WERI-Rb-1 (cell line): ENCODE data around the gene SOX6.

Experiments
- DNase-seq: peaks from one replicate; pipeline ENCODE4 v3.0.0-alpha.2; 2020
- H3K27ac ChIP-seq: fragments of 250-450 bp; sonication (Bioruptor Pico); 2 replicates; pipeline ENCODE4 v1.5.1; 2020; ENCODE audit warnings: mild to moderate bottlenecking, moderate library complexity
- H3K27me3 ChIP-seq: fragments of 250-450 bp; sonication (Bioruptor Pico); 2 replicates; pipeline ENCODE4 v1.5.1; 2021; ENCODE audit warnings: mild to moderate bottlenecking, low read depth, moderate library complexity; ENCODE audit not compliant: insufficient read depth, severe bottlenecking
- H3K36me3 ChIP-seq: fragments of 250-450 bp; sonication (Bioruptor Pico); 2 replicates; pipeline ENCODE4 v1.5.1; 2020; ENCODE audit warnings: mild to moderate bottlenecking, moderate library complexity
- H3K4me3 ChIP-seq: 2 replicates; pipeline ENCODE4 v1.5.1; 2011; ENCODE audit warnings: low read depth, mild to moderate bottlenecking, control low read depth, low read length
- H3K9me3 ChIP-seq: fragments of 250-450 bp; sonication (Bioruptor Pico); 2 replicates; pipeline ENCODE4 v1.5.1; 2021; ENCODE audit warnings: mild to moderate bottlenecking, moderate library complexity; ENCODE audit not compliant: severe bottlenecking
- CTCF ChIP-seq: IDR thresholded peaks from 2 replicates; pipeline ENCODE4 v1.5.1; 2011; ENCODE audit warnings: low read depth, mild to moderate bottlenecking, control low read depth, inconsistent platforms, low read length

Gene SOX6

GRCh38 chr11:16098526-16099205, 257.7 kb downstream of the SOX6 start:
- Histone ChIP-seq H3K36me3 (no peaks in the 10 kb centered on the region), H3K9me3 (no peaks in the 10 kb centered on the region), H3K27ac (no peak overlapping the region), H3K4me3 (no peak overlapping the region), H3K27me3 (no peaks in the 10 kb centered on the region)
- no peak for DNase-seq
- TF ChIP-seq CTCF: no peak

- Histone ChIP-seq H3K27me3 (no peaks in the 10 kb centered on the region), H3K4me3 (no peak overlapping the region), H3K36me3 (no peaks in the 10 kb centered on the region), H3K27ac (no peak overlapping the region), H3K9me3 (no peaks in the 10 kb centered on the region)
- no peak for TF ChIP-seq CTCF
- no peak for DNase-seq
Measured at GRCh38 chr11:16097543-16097942, 258.8 kb downstream of the SOX6 start.

GRCh38 chr11:16096336-16096735, 260.0 kb downstream of the SOX6 start:
- Histone ChIP-seq H3K9me3 (no peaks in the 10 kb centered on the region), H3K4me3 (no peak overlapping the region), H3K27ac (no peak overlapping the region), H3K27me3 (no peaks in the 10 kb centered on the region), H3K36me3 (no peaks in the 10 kb centered on the region)
- DNase-seq: no peak
- no peak for TF ChIP-seq CTCF

- Histone ChIP-seq H3K27me3 (no peaks in the 10 kb centered on the region), H3K9me3 (no peaks in the 10 kb centered on the region), H3K27ac (no peak overlapping the region), H3K4me3 (no peak overlapping the region), H3K36me3 (no peaks in the 10 kb centered on the region)
- no peak for TF ChIP-seq CTCF
- DNase-seq: no peak
Measured at GRCh38 chr11:16095756-16096155, 260.6 kb downstream of the SOX6 start.

- no peaks in the 10 kb centered on the region for H3K9me3 ChIP-seq
Measured at GRCh38 chr11:16093889-16094653, 262.3 kb downstream of the SOX6 start.

More at GRCh38 chr11:16093889-16094653, 262.3 kb downstream of the SOX6 start:
- Histone ChIP-seq H3K27ac (no peak overlapping the region), H3K27me3 (no peaks in the 10 kb centered on the region), H3K4me3 (no peak overlapping the region), H3K36me3 (no peaks in the 10 kb centered on the region)
- DNase-seq: no peak
- TF ChIP-seq CTCF: no peak
